Measurements from ENCODE around the gene SH3BP1.
A peak's percentile ranks its signal among the peaks of the same experiment; 100 is the strongest.
"Not testable (repeated sequence)": the region's sequence is repeated elsewhere in the genome, so short reads cannot be mapped to it uniquely, and the experiment has no call there.

Gene SH3BP1

DNA sequence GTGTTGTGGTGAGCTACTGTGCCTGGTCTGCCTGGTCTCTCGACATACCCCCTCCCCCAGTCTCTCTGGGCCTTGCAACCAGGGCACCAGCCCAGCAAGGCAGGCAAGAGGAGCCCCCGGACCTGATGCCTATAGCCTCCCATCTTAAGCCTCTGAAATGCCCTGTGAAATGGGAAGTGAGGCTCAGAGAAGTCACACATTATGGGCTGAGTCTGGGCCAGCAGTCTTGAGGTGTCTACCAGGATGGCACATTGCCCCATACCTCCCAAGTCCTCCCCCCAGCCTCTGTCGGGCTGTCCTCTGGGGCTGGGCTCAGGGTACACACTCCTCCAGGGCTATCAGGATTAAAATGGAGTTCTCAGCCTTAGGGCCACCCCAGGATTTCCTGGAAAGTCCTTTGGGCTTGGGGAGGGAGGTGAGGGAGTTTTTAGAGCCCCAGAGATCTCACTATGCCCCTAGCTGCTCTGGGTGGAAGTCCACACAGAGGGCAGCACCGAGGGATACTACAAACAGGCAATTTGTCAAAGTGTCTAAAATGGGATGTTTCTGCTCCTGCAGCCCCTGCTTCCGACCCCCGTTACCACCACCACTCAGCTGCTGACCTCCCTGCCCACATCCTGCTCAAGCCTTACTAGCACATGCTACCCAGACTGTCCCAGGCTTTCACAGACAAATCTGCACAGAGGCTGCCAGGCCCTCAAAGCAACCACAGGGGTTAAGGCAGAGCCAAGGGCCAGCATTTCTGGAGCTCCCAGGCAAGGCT lies 3.1 kb upstream of the SH3BP1 start:
- no peaks in the 10 kb centered on the region for H3K9me3 Mint-ChIP-seq
- H3K4me1 Mint-ChIP-seq = peaks cover 77% of the 10 kb centered on the region
- H3K27ac Mint-ChIP-seq = peak overlapping the region; percentile 98
- H3K4me3 Mint-ChIP-seq = peak overlapping the region; percentile 97
- DNase-seq (ENCODE audit: low spot score in 2 of 2) = peak in 1 of 2 donors; percentile 67
- no peak for ATAC-seq
- peaks cover 55% of the 10 kb centered on the region for H3K36me3 Mint-ChIP-seq

DNA sequence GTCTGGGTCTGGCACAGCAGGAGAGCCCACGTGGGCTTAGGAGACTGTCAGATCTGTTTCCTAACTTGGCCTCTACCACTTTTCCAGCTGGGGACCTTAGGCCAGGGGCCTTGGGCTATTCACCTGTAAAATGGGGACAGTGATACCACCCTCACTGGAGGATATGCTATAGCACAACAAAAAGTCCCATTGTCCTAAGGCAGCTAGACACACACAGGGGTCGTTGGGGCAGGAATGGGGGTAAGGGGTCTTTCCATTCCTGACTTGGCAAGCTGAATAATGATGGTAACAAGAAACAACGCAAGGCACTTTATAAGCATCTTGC lies 2.6 kb upstream of the SH3BP1 start:
- peaks cover 77% of the 10 kb centered on the region for H3K4me1 Mint-ChIP-seq
- ATAC-seq (no peak), DNase-seq (ENCODE audit: low spot score in 2 of 2) (no peak)
- H3K36me3 Mint-ChIP-seq = peaks cover 56% of the 10 kb centered on the region
- no peaks in the 10 kb centered on the region for H3K9me3 Mint-ChIP-seq
- peak overlapping the region; percentile 97 for H3K4me3 Mint-ChIP-seq
- H3K27ac Mint-ChIP-seq = peak overlapping the region; percentile 98

DNA sequence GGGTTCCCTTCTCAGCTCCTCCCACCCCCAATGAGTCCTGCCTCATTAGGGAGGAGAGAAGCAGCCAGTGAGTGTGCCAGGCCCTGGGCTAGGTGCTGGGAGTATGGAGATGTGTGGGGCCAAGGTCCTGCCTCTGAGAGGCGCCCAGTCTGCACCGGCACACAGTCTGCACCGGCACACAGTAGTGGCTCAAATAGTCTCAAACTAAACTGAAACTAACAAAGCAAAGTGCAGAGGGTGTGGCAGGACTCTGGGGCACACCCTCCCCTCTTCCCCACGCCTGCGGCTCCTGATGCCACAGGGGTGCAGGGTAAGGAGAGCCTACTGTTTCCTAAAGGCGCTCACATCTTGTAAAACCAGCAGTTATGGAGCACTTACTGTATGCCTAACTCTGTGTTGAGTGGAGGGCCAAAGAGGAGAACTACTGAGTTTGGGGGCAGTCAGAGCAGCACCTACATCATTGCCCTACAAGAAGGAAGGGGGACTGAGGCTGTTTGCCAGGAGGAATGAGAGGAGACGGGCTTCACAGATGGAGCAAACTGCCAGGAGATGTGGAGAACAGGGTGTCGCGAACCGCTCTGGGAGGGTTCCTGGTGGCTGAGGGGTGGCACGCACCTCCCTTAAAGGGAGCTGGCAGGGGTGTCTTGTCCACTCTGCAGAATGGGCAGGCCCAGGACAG lies 939 bp upstream of the SH3BP1 start:
- Mint-ChIP-seq H3K9me3 (no peaks in the 10 kb centered on the region), H3K27ac (peak overlapping the region; percentile 98), H3K4me3 (peak overlapping the region; percentile 97), H3K36me3 (peaks cover 55% of the 10 kb centered on the region), H3K4me1 (peaks cover 77% of the 10 kb centered on the region)
- DNase-seq (ENCODE audit: low spot score in 2 of 2) (peak in 1 of 2 donors; percentile 70), ATAC-seq (peak; percentile 38)

DNA sequence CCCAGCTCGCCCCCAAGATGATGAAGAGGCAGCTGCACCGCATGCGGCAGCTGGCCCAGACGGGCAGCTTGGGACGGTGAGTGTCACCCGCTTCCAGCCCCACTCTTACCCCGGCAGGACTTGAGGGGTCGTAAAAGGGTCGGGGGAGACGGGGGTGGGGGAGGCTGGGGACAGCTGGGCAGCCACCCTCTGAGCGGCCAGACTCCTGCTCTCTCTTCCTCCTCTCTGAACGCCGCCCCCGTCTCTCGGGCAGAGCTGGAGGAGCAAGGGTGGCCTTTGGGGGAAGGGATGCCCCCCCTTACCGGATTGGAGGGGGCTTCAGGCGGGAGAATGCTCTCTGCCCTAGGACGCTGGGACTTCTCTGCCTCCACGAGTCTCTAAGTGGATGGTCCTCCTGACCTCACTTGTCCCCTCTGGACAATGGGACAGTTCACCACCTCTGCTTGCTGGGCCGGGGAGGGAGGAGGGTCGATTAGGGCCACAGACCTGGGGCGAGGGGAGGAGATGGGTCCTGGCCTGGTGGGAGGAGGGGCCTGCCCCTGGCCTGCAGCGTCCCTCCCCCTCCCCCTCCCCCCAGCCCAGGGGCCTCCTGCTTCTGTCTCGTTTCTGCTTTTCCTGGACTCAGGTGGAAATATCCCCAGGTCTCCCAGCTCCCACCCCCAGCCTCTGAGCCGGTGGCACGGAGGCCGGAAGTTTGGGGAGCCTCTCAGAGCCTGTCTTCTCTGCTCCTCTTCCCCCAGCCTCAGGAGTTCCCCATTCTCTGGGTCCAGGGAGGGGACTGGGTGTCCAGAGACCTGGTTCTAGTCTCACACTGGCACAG lies 512 bp downstream of the SH3BP1 start:
- Mint-ChIP-seq H3K27ac (peak overlapping the region; percentile 98), H3K36me3 (peaks cover 57% of the 10 kb centered on the region), H3K4me1 (peaks cover 76% of the 10 kb centered on the region), H3K9me3 (no peaks in the 10 kb centered on the region), H3K4me3 (peak overlapping the region; percentile 97)
- peak in 1 of 2 donors; percentile 62 for DNase-seq (ENCODE audit: low spot score in 2 of 2)
- no peak for ATAC-seq

DNA sequence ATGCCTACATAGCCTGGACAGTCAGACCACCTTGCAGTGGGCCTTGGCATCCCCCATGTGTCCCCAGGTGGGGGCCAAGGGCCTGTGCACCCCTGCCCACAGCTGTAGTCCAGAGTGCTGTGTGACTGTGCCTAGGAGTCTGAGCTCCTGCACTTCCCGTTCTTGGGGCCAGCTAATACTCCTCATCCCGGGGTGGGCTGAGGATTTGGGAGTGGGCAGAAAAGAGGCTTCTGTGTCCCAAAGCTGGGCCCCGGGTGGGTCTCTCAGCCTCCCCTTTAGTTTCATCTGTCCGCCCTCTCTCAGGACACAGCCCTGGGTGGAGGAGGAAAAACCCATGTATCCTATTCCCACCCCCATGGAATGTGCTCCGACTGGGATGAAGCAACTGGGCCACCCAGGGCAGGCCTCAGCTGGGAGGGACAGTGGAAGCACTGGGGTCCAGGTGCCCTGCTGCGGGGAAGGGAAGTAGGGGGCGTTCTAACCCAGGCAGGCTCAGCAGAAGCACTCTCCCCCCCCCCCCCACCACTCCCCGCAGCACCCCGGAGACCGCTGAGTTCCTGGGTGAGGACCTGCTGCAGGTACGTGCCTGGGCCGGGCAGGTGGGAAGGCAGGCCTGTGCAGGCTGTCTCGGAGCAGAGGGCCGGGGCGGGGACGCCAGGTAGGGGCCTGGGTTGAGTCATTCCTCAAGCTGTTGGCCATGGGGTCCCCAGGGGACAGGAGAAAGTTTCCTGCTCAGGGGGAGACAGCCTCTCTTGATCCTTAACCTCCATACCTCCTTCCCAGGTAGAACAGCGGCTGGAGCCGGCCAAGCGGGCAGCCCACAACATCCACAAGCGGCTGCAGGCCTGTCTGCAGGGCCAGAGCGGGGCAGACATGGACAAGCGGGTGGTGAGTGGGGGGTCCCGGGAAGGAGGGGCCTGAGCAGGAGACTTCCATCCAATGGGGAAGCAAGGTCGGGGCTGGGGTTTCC lies 1.4 kb downstream of the SH3BP1 start:
- DNase-seq (ENCODE audit: low spot score in 2 of 2) (no peak), ATAC-seq (no peak)
- H3K4me1 Mint-ChIP-seq = peaks cover 74% of the 10 kb centered on the region
- H3K27ac Mint-ChIP-seq = peak overlapping the region; percentile 98
- H3K36me3 Mint-ChIP-seq = peaks cover 64% of the 10 kb centered on the region
- H3K4me3 Mint-ChIP-seq = peak overlapping the region; percentile 97
- H3K9me3 Mint-ChIP-seq = no peaks in the 10 kb centered on the region

DNA sequence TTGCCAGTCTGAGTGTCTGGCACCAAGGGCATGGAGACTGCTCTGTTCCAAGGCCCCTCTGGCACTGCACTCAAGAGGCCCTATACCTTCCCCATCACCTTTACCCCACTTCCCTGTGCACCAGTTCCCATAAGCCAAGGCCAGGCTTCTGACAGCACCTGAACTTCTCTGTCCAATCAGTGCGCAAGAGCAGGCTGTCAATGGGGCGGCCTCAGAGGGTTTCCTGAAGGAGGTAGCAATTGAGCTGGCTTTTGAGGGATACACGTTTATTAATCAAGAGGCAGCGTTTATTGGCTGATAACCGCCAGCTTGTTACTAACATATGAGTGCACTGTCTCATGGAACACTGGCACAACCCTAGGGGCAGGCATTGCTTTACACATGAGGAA lies 2.1 kb downstream of the SH3BP1 start:
- H3K27ac Mint-ChIP-seq = peak overlapping the region; percentile 98
- H3K4me3 Mint-ChIP-seq = peak overlapping the region; percentile 97
- peaks cover 69% of the 10 kb centered on the region for H3K4me1 Mint-ChIP-seq
- DNase-seq (ENCODE audit: low spot score in 2 of 2) = no peak
- ATAC-seq = no peak
- H3K36me3 Mint-ChIP-seq = peaks cover 71% of the 10 kb centered on the region
- H3K9me3 Mint-ChIP-seq = no peaks in the 10 kb centered on the region

DNA sequence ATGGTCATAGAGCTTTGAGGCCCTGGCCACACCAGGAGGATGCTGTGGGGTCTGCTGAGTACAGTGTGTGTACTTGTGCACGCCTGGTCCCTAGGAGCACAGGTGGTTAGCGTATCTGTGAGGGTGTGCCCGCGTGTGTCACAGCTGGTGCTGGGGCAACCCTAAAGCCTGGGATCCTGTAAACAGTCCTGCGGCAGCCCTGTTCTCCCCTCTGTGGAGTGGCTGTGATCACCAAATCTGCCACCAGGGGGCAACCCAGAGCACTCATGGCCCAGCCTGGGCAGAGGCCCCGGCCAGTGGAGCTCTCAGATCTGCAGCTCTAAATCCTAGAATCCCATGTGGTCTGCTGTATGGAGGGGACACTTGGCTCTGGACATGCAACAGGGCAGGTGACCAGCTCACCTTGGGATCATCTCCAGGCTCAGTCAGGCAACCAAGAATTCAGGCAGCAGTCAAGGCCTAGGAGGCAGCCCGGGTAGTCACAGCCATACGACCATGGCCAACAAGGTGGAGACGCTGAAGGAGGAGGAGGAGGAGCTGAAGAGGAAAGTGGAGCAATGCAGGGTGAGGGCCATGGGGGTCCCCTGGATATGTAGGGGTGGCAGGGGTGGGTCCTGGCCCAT lies 3.9 kb downstream of the SH3BP1 start:
- peak overlapping the region; percentile 97 for H3K4me3 Mint-ChIP-seq
- peak overlapping the region; percentile 90 for H3K27ac Mint-ChIP-seq
- DNase-seq (ENCODE audit: low spot score in 2 of 2) = peak; percentile 93 to 97
- H3K36me3 Mint-ChIP-seq = peaks cover 88% of the 10 kb centered on the region
- peak; percentile 80 for ATAC-seq
- H3K9me3 Mint-ChIP-seq = no peaks in the 10 kb centered on the region
- H3K4me1 Mint-ChIP-seq = peaks cover 52% of the 10 kb centered on the region

DNA sequence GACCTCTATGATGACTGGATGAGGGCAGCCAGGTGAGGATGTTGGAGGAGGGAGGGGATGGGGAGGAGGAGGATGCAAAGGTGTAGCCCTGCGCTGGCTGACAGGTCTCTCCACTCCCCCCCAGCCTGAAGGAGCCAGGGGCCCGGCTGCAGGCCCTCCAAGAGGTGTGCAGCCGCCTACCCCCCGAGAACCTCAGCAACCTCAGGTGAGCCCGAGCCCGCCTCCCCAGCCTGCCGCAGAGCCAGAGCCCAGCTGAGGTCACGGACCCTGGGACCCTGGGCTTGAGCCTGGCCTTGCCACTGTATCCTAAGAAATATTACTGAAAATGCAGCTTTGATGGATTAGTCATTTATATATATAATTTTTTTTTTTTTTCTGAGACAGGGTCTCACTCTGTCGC lies 7.8 kb downstream of the SH3BP1 start:
- ATAC-seq (no peak), DNase-seq (ENCODE audit: low spot score in 2 of 2) (no peak)
- H3K36me3 Mint-ChIP-seq = peaks cover 100% of the 10 kb centered on the region
- H3K27ac Mint-ChIP-seq = no peak overlapping the region
- H3K4me1 Mint-ChIP-seq = peaks cover 28% of the 10 kb centered on the region
- H3K9me3 Mint-ChIP-seq = no peaks in the 10 kb centered on the region
- H3K4me3 Mint-ChIP-seq = no peak overlapping the region

DNA sequence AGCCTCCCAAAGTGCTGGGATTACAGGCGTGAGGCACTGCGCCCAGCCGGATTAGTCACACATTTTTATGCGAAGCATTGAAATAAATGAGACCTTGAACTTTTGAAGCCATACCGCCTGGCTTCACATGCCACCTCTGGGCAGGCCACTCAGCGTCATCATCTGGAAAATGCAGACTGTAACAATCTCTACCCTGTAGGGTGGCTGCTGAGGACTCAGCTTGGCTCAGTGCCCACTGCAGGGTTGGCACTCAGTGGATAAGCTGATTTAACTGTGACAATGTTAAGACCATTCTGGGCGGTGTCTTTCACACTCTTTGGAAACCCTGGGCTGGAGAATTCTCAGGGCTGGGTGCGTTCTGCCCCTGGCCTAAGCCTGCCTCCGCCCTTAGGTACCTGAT lies 8.5 kb downstream of the SH3BP1 start:
- no peaks in the 10 kb centered on the region for H3K9me3 Mint-ChIP-seq
- peaks cover 22% of the 10 kb centered on the region for H3K4me1 Mint-ChIP-seq
- ATAC-seq = no peak
- peak overlapping the region; percentile 48 for H3K27ac Mint-ChIP-seq
- peaks cover 100% of the 10 kb centered on the region for H3K36me3 Mint-ChIP-seq
- H3K4me3 Mint-ChIP-seq = no peak overlapping the region
- no peak for DNase-seq (ENCODE audit: low spot score in 2 of 2)

DNA sequence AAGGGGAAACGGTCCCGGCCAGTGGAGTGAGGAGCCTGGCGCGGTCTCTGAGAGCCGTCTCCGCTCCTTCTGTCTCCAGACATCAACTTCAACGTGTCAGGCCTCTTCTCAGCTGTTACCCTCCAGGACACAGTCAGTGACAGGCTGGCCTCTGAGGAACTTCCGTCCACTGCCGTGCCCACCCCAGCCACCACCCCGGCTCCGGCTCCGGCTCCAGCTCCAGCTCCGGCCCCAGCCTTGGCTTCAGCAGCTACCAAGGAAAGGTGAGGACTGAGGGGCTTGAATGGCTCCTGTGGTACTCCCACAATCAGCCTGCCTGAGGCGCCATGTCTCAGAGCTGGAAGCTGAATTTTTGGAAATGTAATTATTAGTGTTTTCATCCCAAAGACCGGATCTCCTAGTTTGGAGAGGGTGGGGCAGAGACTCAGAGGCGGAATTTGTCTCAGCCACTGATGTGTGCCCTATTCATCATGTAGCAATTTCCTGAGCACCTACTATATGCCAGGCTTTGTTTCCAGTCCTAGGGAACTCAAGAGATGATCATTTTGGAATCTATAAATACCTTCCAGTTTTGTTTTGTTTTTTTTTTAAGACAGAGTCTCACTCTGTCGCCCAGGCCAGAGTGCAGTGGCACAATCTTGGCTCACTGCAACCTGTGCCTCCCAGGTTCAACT lies 11.1 kb downstream of the SH3BP1 start:
- no peak for ATAC-seq

DNA sequence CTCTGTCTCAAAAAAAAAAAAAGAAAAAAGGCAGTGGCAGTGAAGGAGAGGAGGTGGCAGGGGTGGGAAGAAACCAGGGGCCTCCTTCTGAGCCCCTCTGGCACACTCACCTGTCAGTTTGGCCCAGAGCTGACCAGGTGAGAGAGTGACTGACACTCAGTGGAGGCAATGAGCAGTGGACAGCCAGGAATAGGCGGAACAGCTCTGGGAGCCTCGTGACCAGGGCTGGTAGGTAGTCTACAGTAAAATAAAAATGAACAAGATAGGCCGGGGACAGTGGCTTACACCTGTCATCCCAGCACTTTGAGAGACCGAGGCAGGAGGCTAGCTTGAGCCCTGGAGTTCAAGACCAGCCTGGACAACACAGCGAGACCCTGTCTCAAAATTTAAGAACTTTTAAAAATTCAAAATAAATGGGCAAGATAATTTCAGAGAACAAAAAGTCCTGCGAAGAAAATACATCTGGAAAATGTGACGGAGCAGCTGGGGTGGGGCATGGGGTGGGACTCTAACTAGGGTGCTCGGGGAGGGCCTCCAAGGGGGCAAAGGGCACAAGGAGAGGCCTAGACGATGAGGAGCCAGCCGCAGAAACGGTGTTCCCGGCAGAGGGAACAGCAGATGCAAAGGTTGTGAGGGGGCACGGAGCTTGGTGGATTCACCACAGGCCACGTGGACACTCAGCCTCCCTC lies 15.2 kb downstream of the SH3BP1 start:
- no peaks in the 10 kb centered on the region for H3K9me3 Mint-ChIP-seq
- peak overlapping the region; percentile 83 for H3K27ac Mint-ChIP-seq
- DNase-seq (ENCODE audit: low spot score in 2 of 2) (no peak), ATAC-seq (no peak)
- peaks cover 77% of the 10 kb centered on the region for H3K36me3 Mint-ChIP-seq
- no peak overlapping the region for H3K4me3 Mint-ChIP-seq
- H3K4me1 Mint-ChIP-seq = peaks cover 21% of the 10 kb centered on the region

More for the DNA sequence above, 11.1 kb downstream of the SH3BP1 start:
- Mint-ChIP-seq H3K27ac (no peak overlapping the region), H3K4me3 (no peak overlapping the region), H3K36me3 (peaks cover 100% of the 10 kb centered on the region), H3K9me3 (no peaks in the 10 kb centered on the region), H3K4me1 (no peaks in the 10 kb centered on the region)
- no peak for DNase-seq (ENCODE audit: low spot score in 2 of 2)

DNA sequence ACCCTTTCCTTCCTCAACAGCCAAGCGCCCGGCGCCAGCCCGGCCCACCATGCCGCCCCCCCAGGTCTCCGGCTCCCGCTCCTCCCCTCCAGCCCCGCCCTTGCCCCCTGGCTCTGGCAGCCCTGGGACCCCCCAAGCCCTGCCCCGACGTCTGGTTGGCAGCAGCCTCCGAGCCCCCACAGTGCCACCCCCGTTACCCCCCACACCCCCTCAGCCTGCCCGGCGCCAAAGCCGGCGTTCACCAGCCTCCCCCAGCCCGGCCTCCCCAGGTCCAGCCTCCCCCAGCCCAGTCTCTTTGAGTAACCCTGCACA lies 15.7 kb downstream of the SH3BP1 start:
- H3K36me3 Mint-ChIP-seq = peaks cover 72% of the 10 kb centered on the region
- DNase-seq (ENCODE audit: low spot score in 2 of 2) = no peak
- ATAC-seq = no peak
- no peak overlapping the region for H3K27ac Mint-ChIP-seq
- no peaks in the 10 kb centered on the region for H3K9me3 Mint-ChIP-seq
- H3K4me1 Mint-ChIP-seq = peaks cover 26% of the 10 kb centered on the region
- H3K4me3 Mint-ChIP-seq = no peak overlapping the region

DNA sequence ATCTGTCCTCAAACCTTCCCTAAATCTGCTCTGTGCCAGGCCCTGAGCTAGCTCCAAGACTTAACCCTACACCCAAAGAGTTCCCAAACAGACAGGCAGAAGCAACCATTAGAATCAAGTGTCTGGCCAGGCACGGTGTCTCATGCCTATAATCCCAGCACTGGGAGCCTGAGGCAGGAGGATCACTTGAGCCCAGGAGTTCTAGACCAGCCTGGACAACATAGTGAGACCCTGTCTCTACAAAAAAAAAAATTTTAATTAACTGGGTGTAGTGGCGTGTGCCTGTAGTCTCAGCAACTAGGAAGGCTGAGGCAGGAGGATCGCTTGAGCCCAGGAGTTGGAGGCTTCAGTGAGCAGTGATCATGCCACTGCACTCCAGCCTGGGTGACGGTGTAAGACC lies 17.1 kb downstream of the SH3BP1 start:
- not testable (repeated sequence) for ATAC-seq; DNase-seq (ENCODE audit: low spot score in 2 of 2); H3K9me3 Mint-ChIP-seq; H3K4me3 Mint-ChIP-seq
- Mint-ChIP-seq H3K4me1 (peaks cover 40% of the 10 kb centered on the region), H3K36me3 (peaks cover 62% of the 10 kb centered on the region), H3K27ac (peak overlapping the region; percentile 39)

Data from stimulated activated effector memory CD8-positive, alpha-beta T cell treated with anti-CD3 and anti-CD28 coated beads, Interleukin-12 subunit alpha, Interleukin-12 subunit beta, amount 100 ng/mL, for 72 hours (primary cell).